ENCODE data around the gene PRR22. TPM values are rescaled to one million over a fixed set of nuclear protein-coding genes. Genes with fewer than 3 reads are reported as not detected.
A peak's percentile ranks its signal among the peaks of the same experiment; 100 is the strongest.

The PRR22 gene
- total RNA-seq, 2 donors from 2014 or later = 1.4 to 5.7 TPM

DNA sequence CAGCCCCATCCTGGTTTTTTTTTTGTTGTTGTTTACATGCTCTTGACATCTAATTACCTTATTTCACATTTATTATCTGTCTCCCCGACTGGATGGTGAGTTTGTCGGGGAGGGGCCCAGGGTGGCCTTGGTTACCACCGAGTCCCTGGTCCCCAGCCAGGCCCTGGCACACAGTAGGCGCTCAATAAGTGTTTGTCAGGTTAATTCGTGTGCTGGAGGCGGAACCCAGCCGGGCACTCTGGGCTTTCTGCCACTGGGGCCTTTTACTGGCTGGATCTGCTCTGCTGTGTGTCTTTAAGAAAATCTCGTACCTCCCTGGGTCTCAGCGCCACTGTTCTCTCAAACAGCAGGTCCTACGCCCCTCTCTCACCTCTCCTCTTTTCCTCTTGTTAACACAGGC, 24.9 kb upstream of the PRR22 start:
- H3K9me3 ChIP-seq = no peaks in the 10 kb centered on the region
- no peaks in the 10 kb centered on the region for H3K36me3 ChIP-seq
- no peak overlapping the region for H3K9ac ChIP-seq (ENCODE audit: low read depth in 2 of 2, low read length in 2 of 2)
- H3K27ac ChIP-seq = no peak overlapping the region
- no peak overlapping the region for H3K4me3 ChIP-seq
- H3K4me1 ChIP-seq = no peaks in the 10 kb centered on the region
- no peak for DNase-seq
- TF ChIP-seq, protein P1, sequence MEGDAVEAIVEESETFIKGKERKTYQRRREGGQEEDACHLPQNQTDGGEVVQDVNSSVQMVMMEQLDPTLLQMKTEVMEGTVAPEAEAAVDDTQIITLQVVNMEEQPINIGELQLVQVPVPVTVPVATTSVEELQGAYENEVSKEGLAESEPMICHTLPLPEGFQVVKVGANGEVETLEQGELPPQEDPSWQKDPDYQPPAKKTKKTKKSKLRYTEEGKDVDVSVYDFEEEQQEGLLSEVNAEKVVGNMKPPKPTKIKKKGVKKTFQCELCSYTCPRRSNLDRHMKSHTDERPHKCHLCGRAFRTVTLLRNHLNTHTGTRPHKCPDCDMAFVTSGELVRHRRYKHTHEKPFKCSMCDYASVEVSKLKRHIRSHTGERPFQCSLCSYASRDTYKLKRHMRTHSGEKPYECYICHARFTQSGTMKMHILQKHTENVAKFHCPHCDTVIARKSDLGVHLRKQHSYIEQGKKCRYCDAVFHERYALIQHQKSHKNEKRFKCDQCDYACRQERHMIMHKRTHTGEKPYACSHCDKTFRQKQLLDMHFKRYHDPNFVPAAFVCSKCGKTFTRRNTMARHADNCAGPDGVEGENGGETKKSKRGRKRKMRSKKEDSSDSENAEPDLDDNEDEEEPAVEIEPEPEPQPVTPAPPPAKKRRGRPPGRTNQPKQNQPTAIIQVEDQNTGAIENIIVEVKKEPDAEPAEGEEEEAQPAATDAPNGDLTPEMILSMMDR (IDR thresholded peaks at IDR 0.05) = no peak
- H3K27me3 ChIP-seq = no peaks in the 10 kb centered on the region
- intact Hi-C loops (cut with DNase I) = loop anchor here (10.0 kb wide), 1 partner anchor 215 kb away; no protein-coding TSS in a partner anchor

DNA sequence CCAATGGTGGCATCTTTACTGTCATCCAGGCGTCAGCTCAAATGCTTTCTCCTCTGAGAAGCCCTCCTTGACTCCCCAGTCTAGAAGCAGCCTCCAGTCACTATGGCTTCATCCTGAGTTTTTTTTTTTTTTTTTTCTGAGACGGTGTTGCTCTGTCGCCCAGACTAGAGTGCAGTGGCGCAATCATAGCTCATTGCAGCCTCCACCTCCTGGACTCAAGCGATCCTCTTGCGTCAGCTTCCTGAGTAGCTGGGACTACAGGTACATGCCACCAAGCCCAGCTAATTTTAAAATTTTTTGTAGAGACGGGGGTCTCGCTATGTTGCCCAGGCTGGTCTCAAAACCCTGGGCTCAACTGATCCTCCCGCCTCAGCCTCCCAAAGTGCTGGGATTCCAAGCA, 24.5 kb upstream of the PRR22 start:
- no peak for DNase-seq
- no peaks in the 10 kb centered on the region for H3K27me3 ChIP-seq
- TF ChIP-seq, protein P1 (IDR thresholded peaks at IDR 0.05) = no peak
- no peak overlapping the region for H3K4me3 ChIP-seq
- H3K4me1 ChIP-seq = no peaks in the 10 kb centered on the region
- H3K9me3 ChIP-seq = no peaks in the 10 kb centered on the region
- intact Hi-C loops (cut with DNase I) = loop anchor here (10.0 kb wide), 1 partner anchor 216 kb away; no protein-coding TSS in a partner anchor
- no peaks in the 10 kb centered on the region for H3K36me3 ChIP-seq
- no peak overlapping the region for H3K27ac ChIP-seq
- no peak overlapping the region for H3K9ac ChIP-seq (ENCODE audit: low read depth in 2 of 2, low read length in 2 of 2)

DNA sequence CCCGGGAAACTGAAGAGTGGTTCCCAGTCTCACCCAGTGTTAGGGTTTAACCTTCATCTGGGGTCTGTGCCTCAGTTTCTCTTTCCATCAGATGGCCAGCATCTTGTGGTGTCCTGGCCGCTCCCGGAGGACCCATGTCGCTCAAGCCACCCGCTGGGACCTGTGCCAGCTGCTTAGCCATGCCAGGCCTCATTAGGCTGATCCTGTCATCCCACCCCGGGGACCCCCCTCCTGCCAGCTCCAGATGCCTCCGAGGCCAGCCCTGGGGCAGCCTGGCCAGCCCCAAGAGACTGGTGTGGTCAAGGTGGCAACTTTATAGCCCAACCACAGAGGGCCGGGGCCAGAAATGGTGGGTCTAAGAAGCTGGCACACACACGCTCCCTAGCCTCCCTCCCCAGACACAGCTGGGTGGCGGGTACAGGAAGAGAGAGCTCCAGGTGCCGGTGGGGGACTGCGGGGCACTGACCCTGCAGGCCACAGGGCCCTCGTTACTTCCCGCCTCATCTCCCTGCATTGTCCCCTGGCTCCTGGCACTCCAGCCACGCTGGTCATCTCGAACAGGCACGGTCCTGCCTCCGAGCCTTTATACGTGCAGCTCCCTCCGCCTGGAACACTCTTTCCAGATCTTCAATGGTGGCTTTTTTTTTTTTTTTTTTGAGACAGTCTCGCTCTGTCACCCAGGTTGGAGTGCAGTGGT, 23.7 kb upstream of the PRR22 start:
- no peak overlapping the region for H3K9ac ChIP-seq (ENCODE audit: low read depth in 2 of 2, low read length in 2 of 2)
- peaks cover 4% of the 10 kb centered on the region for H3K4me1 ChIP-seq
- no peak overlapping the region for H3K27ac ChIP-seq
- H3K4me3 ChIP-seq = no peak overlapping the region
- TF ChIP-seq, protein P1 (IDR thresholded peaks at IDR 0.05) = no peak
- H3K27me3 ChIP-seq = no peaks in the 10 kb centered on the region
- H3K9me3 ChIP-seq = no peaks in the 10 kb centered on the region
- H3K36me3 ChIP-seq = no peaks in the 10 kb centered on the region
- DNase-seq = no peak
- intact Hi-C loops (cut with DNase I) = loop anchor here (10.0 kb wide), 1 partner anchor 217 kb away; no protein-coding TSS in a partner anchor

DNA sequence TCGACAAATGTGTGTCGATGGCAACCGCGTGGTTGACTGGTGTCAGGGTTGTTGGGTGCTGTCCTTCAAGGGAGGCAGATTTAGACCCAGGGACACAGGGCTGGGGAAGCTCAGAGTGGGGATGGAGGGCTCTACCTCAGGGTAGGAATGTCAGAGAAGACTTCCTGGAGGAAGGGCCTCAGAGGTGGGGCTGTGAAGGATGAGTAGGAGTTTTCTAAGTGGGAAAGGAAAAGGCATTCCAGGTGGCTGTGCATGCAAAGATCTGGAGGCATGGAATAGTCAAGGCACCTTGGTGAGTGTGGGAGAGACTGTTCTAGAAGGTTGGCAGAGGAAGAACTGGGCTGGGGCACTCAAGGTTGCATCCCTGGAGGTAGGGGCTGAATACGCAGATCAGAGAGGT, 22.4 kb upstream of the PRR22 start:
- Histone ChIP-seq H3K9me3 (no peaks in the 10 kb centered on the region), H3K27me3 (no peaks in the 10 kb centered on the region), H3K4me3 (no peak overlapping the region), H3K36me3 (no peaks in the 10 kb centered on the region), H3K4me1 (peaks cover 4% of the 10 kb centered on the region), H3K9ac (ENCODE audit: low read depth in 2 of 2, low read length in 2 of 2) (no peak overlapping the region), H3K27ac (no peak overlapping the region)
- TF ChIP-seq, protein P1 (IDR thresholded peaks at IDR 0.05) = no peak
- DNase-seq = no peak
- intact Hi-C loops (cut with DNase I) = loop anchor here (10.0 kb wide), 1 partner anchor 218 kb away; no protein-coding TSS in a partner anchor

DNA sequence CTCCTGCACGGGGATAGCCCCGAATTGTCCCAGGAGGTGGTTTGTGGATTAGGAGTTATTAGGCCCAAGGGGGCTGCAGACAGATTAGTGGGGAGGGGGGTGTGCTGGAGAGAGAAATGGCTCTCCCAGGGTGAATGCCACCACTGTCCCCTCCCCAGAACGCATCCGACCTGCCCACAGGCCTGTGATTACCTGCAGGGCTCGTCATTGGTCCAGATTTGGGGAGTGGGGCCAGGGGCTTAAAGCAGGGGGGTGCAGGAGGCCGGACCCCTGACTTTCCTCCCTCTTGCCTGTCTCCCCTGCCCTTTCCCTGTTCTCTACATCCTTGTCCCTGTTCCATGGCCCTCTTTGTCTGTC, 21.6 kb upstream of the PRR22 start:
- H3K9me3 ChIP-seq = no peaks in the 10 kb centered on the region
- H3K27ac ChIP-seq = no peak overlapping the region
- intact Hi-C loops (cut with DNase I) = loop anchor here (10.0 kb wide), 1 partner anchor 219 kb away; no protein-coding TSS in a partner anchor
- TF ChIP-seq, protein P1 (IDR thresholded peaks at IDR 0.05) = peak; percentile 35
- no peak for DNase-seq
- H3K4me3 ChIP-seq = no peak overlapping the region
- no peak overlapping the region for H3K9ac ChIP-seq (ENCODE audit: low read depth in 2 of 2, low read length in 2 of 2)
- H3K27me3 ChIP-seq = no peaks in the 10 kb centered on the region
- peaks cover 4% of the 10 kb centered on the region for H3K4me1 ChIP-seq
- no peaks in the 10 kb centered on the region for H3K36me3 ChIP-seq
